Measurements from ENCODE around the gene ATXN7L1. TPM values are rescaled to one million over a fixed set of nuclear protein-coding genes. Genes with fewer than 3 reads are reported as not detected.

The ATXN7L1 gene
- total and polyA plus RNA-seq, 3 experiments from 2014 or later: 9.0 to 18.0 (median 9.7) TPM

DNA sequence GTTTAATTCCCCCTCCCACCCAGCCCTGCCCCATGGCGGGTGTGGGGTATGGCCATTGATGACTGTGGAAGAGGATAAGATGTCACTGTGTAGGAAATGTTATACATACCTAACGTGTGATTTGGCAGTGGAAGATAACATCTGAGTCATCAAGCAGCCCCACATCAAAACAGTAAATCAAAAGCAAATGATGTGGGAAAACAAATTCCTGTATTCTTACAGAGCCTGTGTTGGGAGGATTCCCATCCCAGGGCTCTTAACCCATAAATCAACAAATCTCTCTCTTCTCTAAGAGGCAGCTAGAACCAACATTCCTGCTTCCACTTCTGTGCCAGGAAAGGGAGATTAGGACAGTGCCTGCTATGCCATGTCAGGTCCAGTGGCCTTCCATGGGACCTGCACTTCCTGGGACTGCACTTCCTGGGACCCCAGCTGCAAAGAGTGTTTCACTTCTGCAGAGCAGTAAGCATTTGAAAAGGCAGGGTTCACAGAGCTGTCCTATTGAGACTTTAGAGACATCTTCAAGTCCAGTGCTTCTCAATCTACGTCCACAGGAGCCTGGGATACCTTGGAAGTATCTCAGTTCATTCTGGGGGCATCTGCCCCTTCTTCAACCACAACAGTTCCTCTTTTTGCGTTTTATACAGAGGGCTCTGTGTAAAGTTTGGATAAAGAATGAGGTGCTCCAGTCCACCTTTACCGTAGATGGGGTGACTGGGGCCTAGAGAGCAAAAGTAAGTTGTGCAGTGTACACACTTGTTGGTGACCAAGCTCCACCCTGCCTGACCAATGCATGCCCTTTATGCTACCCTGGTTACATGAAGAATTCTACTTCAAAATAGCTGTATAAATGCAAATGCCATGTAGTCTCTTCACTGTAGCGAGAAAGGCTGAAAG, 45.7 kb downstream of the ATXN7L1 start:
- H3K9me3 ChIP-seq (ENCODE audit: low read length): no peaks in the 10 kb centered on the region
- no peak for DNase-seq
- H3K4me3 ChIP-seq (ENCODE audit: low read length): no peak overlapping the region
- peak overlapping the region in 1 of 8 donors; percentile 73 for H3K27ac Mint-ChIP-seq
- H3K27ac ChIP-seq (ENCODE audit: low read depth, low read length): no peak overlapping the region
- H3K27me3 Mint-ChIP-seq: no peaks in the 10 kb centered on the region
- no peaks in the 10 kb centered on the region for H3K27me3 ChIP-seq (ENCODE audit: insufficient read depth, low read length, poor library complexity, severe bottlenecking)
- no peaks in the 10 kb centered on the region for H3K9me3 Mint-ChIP-seq
- peaks cover 17 to 52% (median 39%) of the 10 kb centered on the region in 3 donors for H3K4me1 Mint-ChIP-seq
- no peaks in the 10 kb centered on the region for H3K36me3 ChIP-seq (ENCODE audit: insufficient read depth, low read length)
- peaks cover 0 to 5% (median 4%) of the 10 kb centered on the region in 3 donors for H3K36me3 Mint-ChIP-seq
- no peaks in the 10 kb centered on the region for H3K4me1 ChIP-seq (ENCODE audit: insufficient read depth, low read length)
- ChIA-PET CTCF (interaction anchor here (1.5 kb wide), 1 partner anchor 10 kb away, joined by 4 read pairs; no protein-coding TSS in a partner anchor), POLR2A (interaction anchor here (0.6 kb wide), 1 partner anchor 45 kb away, joined by 3 read pairs; no protein-coding TSS in a partner anchor)
- H3K4me3 Mint-ChIP-seq: no peak overlapping the region

GRCh38 chr7:105829681-105830322, 46.6 kb downstream of the ATXN7L1 start:
- Histone ChIP-seq H3K27ac (ENCODE audit: low read depth, low read length) (no peak overlapping the region), H3K36me3 (ENCODE audit: insufficient read depth, low read length) (no peaks in the 10 kb centered on the region), H3K4me3 (ENCODE audit: low read length) (no peak overlapping the region), H3K4me1 (ENCODE audit: insufficient read depth, low read length) (no peaks in the 10 kb centered on the region), H3K9me3 (ENCODE audit: low read length) (no peaks in the 10 kb centered on the region), H3K27me3 (ENCODE audit: insufficient read depth, low read length, poor library complexity, severe bottlenecking) (no peaks in the 10 kb centered on the region)
- CTCF ChIA-PET: no interaction called here
- Mint-ChIP-seq H3K4me3 (no peak overlapping the region), H3K36me3 (peaks cover 4 to 10% (median 5%) of the 10 kb centered on the region in 3 donors), H3K27me3 (no peaks in the 10 kb centered on the region), H3K4me1 (peaks cover 17 to 52% (median 43%) of the 10 kb centered on the region in 3 donors), H3K9me3 (peaks cover 0 to 2% (median 0%) of the 10 kb centered on the region in 5 donors), H3K27ac (no peak overlapping the region)
- POLR2A ChIA-PET: interaction anchor here (0.6 kb wide), 1 partner anchor 46 kb away, joined by 3 read pairs; no protein-coding TSS in a partner anchor
- DNase-seq: no peak

DNA sequence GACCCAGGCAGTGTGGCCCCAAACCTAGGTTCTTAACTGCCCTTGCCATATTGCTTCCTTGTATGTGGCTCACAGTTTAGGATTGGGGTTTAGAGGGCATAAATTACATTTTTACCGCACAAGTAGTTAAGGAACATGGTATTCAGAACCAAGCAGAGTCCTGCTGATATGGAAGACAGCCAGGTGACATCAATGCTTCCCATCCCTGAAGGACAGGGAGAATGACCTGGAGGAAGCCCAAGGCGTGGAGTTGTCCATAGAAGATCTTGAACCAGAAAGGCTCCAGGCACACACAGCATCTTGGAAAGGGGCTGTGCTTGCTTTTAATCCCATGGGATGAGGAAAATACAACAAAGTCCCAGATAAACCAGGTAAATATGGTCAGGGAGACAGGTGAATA, 48.3 kb downstream of the ATXN7L1 start:
- Histone ChIP-seq H3K27ac (ENCODE audit: low read depth, low read length) (no peak overlapping the region), H3K4me1 (ENCODE audit: insufficient read depth, low read length) (no peaks in the 10 kb centered on the region), H3K9me3 (ENCODE audit: low read length) (no peaks in the 10 kb centered on the region), H3K4me3 (ENCODE audit: low read length) (no peak overlapping the region), H3K36me3 (ENCODE audit: insufficient read depth, low read length) (no peaks in the 10 kb centered on the region), H3K27me3 (ENCODE audit: insufficient read depth, low read length, poor library complexity, severe bottlenecking) (no peaks in the 10 kb centered on the region)
- Mint-ChIP-seq H3K36me3 (peaks cover 13 to 18% (median 13%) of the 10 kb centered on the region in 3 donors), H3K27ac (no peak overlapping the region), H3K4me3 (no peak overlapping the region), H3K9me3 (peaks cover 3 to 8% (median 5%) of the 10 kb centered on the region in 5 donors), H3K27me3 (no peaks in the 10 kb centered on the region), H3K4me1 (peaks cover 22 to 55% (median 55%) of the 10 kb centered on the region in 3 donors)
- CTCF ChIA-PET: interaction anchor here (0.7 kb wide), 1 partner anchor 22 kb away, joined by 3 read pairs; no protein-coding TSS in a partner anchor
- POLR2A ChIA-PET: no interaction called here
- no peak for DNase-seq

GRCh38 chr7:105827151-105827875, 49.1 kb downstream of the ATXN7L1 start:
- no peaks in the 10 kb centered on the region for H3K4me1 ChIP-seq (ENCODE audit: insufficient read depth, low read length)
- Mint-ChIP-seq H3K9me3 (peaks cover 3 to 8% (median 5%) of the 10 kb centered on the region in 5 donors), H3K4me1 (peaks cover 20 to 55% (median 55%) of the 10 kb centered on the region in 3 donors), H3K4me3 (no peak overlapping the region), H3K27me3 (no peaks in the 10 kb centered on the region), H3K36me3 (peaks cover 13 to 18% (median 13%) of the 10 kb centered on the region in 3 donors), H3K27ac (no peak overlapping the region)
- no peak for DNase-seq
- no peaks in the 10 kb centered on the region for H3K9me3 ChIP-seq (ENCODE audit: low read length)
- no peaks in the 10 kb centered on the region for H3K27me3 ChIP-seq (ENCODE audit: insufficient read depth, low read length, poor library complexity, severe bottlenecking)
- H3K27ac ChIP-seq (ENCODE audit: low read depth, low read length): no peak overlapping the region
- ChIA-PET POLR2A (no interaction called here), CTCF (interaction anchor here (1.1 kb wide), 1 partner anchor 9 kb away, joined by 5 read pairs; no protein-coding TSS in a partner anchor)
- H3K4me3 ChIP-seq (ENCODE audit: low read length): no peak overlapping the region
- H3K36me3 ChIP-seq (ENCODE audit: insufficient read depth, low read length): no peaks in the 10 kb centered on the region

DNA sequence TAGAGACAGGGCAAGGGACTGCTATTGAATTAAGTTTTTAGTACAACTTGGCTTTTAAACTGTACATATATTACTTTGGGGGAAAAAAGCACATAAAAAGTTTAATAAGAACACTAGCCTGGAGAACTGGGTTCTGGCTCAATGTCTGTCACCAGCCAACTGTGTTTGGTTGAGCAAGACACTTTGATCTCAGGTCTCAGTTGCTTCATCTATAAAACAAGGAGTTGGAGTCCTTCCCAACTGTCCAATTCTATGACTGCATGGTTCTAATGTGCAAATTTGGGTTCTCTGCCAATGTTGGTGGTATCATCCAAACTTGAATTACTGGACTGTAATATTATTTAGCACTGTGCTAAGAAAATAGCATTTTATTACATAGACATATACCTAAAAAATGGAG, 50.3 kb downstream of the ATXN7L1 start:
- Mint-ChIP-seq H3K4me3 (no peak overlapping the region), H3K36me3 (peaks cover 15 to 22% (median 15%) of the 10 kb centered on the region in 3 donors), H3K9me3 (peaks cover 3 to 8% (median 5%) of the 10 kb centered on the region in 5 donors), H3K4me1 (peaks cover 22 to 55% (median 55%) of the 10 kb centered on the region in 3 donors), H3K27me3 (no peaks in the 10 kb centered on the region), H3K27ac (peak overlapping the region in 1 of 8 donors; percentile 54)
- no peaks in the 10 kb centered on the region for H3K4me1 ChIP-seq (ENCODE audit: insufficient read depth, low read length)
- no peak for DNase-seq
- H3K27me3 ChIP-seq (ENCODE audit: insufficient read depth, low read length, poor library complexity, severe bottlenecking): no peaks in the 10 kb centered on the region
- POLR2A ChIA-PET: no interaction called here
- no peaks in the 10 kb centered on the region for H3K9me3 ChIP-seq (ENCODE audit: low read length)
- H3K4me3 ChIP-seq (ENCODE audit: low read length): no peak overlapping the region
- H3K27ac ChIP-seq (ENCODE audit: low read depth, low read length): no peak overlapping the region
- CTCF ChIA-PET: no interaction called here
- no peaks in the 10 kb centered on the region for H3K36me3 ChIP-seq (ENCODE audit: insufficient read depth, low read length)

- no peak overlapping the region for H3K4me3 ChIP-seq (ENCODE audit: low read length)
- H3K27ac Mint-ChIP-seq: no peak overlapping the region
- no peaks in the 10 kb centered on the region for H3K27me3 Mint-ChIP-seq
- no peaks in the 10 kb centered on the region for H3K9me3 ChIP-seq (ENCODE audit: low read length)
- no peaks in the 10 kb centered on the region for H3K4me1 ChIP-seq (ENCODE audit: insufficient read depth, low read length)
- no peaks in the 10 kb centered on the region for H3K36me3 ChIP-seq (ENCODE audit: insufficient read depth, low read length)
- peaks cover 3 to 8% (median 5%) of the 10 kb centered on the region in 5 donors for H3K9me3 Mint-ChIP-seq
- H3K4me1 Mint-ChIP-seq: peaks cover 22 to 54% (median 52%) of the 10 kb centered on the region in 3 donors
- ChIA-PET CTCF (no interaction called here), POLR2A (no interaction called here)
- H3K36me3 Mint-ChIP-seq: peaks cover 15 to 22% (median 15%) of the 10 kb centered on the region in 3 donors
- H3K4me3 Mint-ChIP-seq: no peak overlapping the region
- H3K27ac ChIP-seq (ENCODE audit: low read depth, low read length): no peak overlapping the region
- DNase-seq: no peak
- H3K27me3 ChIP-seq (ENCODE audit: insufficient read depth, low read length, poor library complexity, severe bottlenecking): no peaks in the 10 kb centered on the region
Observed at GRCh38 chr7:105825371-105825770, 51.0 kb downstream of the ATXN7L1 start.

GRCh38 chr7:105822806-105823205, 53.6 kb downstream of the ATXN7L1 start:
- Histone ChIP-seq H3K36me3 (ENCODE audit: insufficient read depth, low read length) (no peaks in the 10 kb centered on the region), H3K9me3 (ENCODE audit: low read length) (no peaks in the 10 kb centered on the region), H3K27ac (ENCODE audit: low read depth, low read length) (no peak overlapping the region), H3K4me3 (ENCODE audit: low read length) (no peak overlapping the region), H3K27me3 (ENCODE audit: insufficient read depth, low read length, poor library complexity, severe bottlenecking) (no peaks in the 10 kb centered on the region), H3K4me1 (ENCODE audit: insufficient read depth, low read length) (no peaks in the 10 kb centered on the region)
- Mint-ChIP-seq H3K27me3 (no peaks in the 10 kb centered on the region), H3K9me3 (peaks cover 3 to 8% (median 5%) of the 10 kb centered on the region in 5 donors), H3K4me3 (no peak overlapping the region), H3K36me3 (peaks cover 15 to 25% (median 15%) of the 10 kb centered on the region in 3 donors), H3K4me1 (peaks cover 22 to 47% (median 45%) of the 10 kb centered on the region in 3 donors), H3K27ac (peak overlapping the region in 1 of 8 donors; percentile 52)
- ChIA-PET POLR2A (no interaction called here), CTCF (interaction anchor here (0.9 to 1.4 kb wide), 5 partner anchors 9 to 78 kb away, joined by 3 to 4 read pairs (median 3); no protein-coding TSS in a partner anchor)
- DNase-seq: no peak
